Brain microvascular endothelial cell (primary cell): ENCODE data around the gene GLDN.

ENCODE experiments used
- DNase-seq: peaks from one replicate; pipeline ENCODE4 v3.0.0-alpha.2; 2020
- H3K27ac ChIP-seq: fragments of 250-450 bp; sonication (Bioruptor Pico); 2 replicates; pipeline ENCODE4 v1.5.1; 2020; ENCODE audit warnings: mild to moderate bottlenecking, moderate library complexity
- H3K27me3 ChIP-seq: fragments of 250-450 bp; sonication (Bioruptor Pico); replicated peaks from 2 replicates; pipeline ENCODE4 v1.5.1; 2020; ENCODE audit warnings: mild to moderate bottlenecking
- H3K36me3 ChIP-seq: fragments of 250-450 bp; sonication (Bioruptor Pico); replicated peaks from 2 replicates; pipeline ENCODE4 v1.5.1; 2020; ENCODE audit warnings: mild to moderate bottlenecking
- H3K4me3 ChIP-seq: 2 replicates; pipeline ENCODE4 v1.5.1; 2011; ENCODE audit warnings: low read depth, mild to moderate bottlenecking, control low read depth, low read length, moderate library complexity
- CTCF ChIP-seq: IDR thresholded peaks from 2 replicates; pipeline ENCODE4 v1.5.1; 2011; ENCODE audit warnings: low read depth, mild to moderate bottlenecking, moderate library complexity, low read length, control low read depth, inconsistent platforms; ENCODE audit errors: missing control alignments
- in situ Hi-C: cut with HindIII; loops from 2 replicates; pipeline ENCODE4 v1.10.0; 2017; ENCODE audit warnings: low sequenced_read_pairs, low pct_ligation_motif_present

Gene GLDN

GRCh38 chr15:51334011-51334451 is 7.4 kb upstream of the GLDN start:
- no peak for TF ChIP-seq CTCF
- Histone ChIP-seq H3K27me3 (no peaks in the 10 kb centered on the region), H3K4me3 (no peak overlapping the region), H3K36me3 (no peaks in the 10 kb centered on the region), H3K27ac (no peak overlapping the region)
- no peak for DNase-seq
- in situ Hi-C loops, result no loop called here

GRCh38 chr15:51335087-51335486 is 6.4 kb upstream of the GLDN start:
- Histone ChIP-seq H3K36me3 (no peaks in the 10 kb centered on the region), H3K27ac (no peak overlapping the region), H3K27me3 (no peaks in the 10 kb centered on the region), H3K4me3 (no peak overlapping the region)
- DNase-seq, result no peak
- no peak for TF ChIP-seq CTCF
- in situ Hi-C loops, result no loop called here

GRCh38 chr15:51335538-51336410 is 5.7 kb upstream of the GLDN start:
- in situ Hi-C loops, result no loop called here
- no peak for TF ChIP-seq CTCF
- no peak for DNase-seq
- Histone ChIP-seq H3K36me3 (no peaks in the 10 kb centered on the region), H3K27me3 (peaks cover 4% of the 10 kb centered on the region), H3K4me3 (no peak overlapping the region), H3K27ac (no peak overlapping the region)

GRCh38 chr15:51338496-51338895 is 3.0 kb upstream of the GLDN start, which contains the start of gene CYP19A1:
TSS of gene CYP19A1 (minus strand) at chr15:51338596. CDS start at chr15:51242912, 95,684 bp downstream.
- no peak for TF ChIP-seq CTCF
- Histone ChIP-seq H3K4me3 (no peak within 1 kb of the TSS), H3K27ac (no peak within 1 kb of the TSS), H3K36me3 (no peaks in the 10 kb centered on the region), H3K27me3 (peaks cover 24% of the 10 kb centered on the region)
- DNase-seq, result no peak
- in situ Hi-C loops, result no loop called here

- TF ChIP-seq CTCF, result no peak
- Histone ChIP-seq H3K27me3 (peaks cover 24% of the 10 kb centered on the region), H3K4me3 (no peak overlapping the region), H3K36me3 (no peaks in the 10 kb centered on the region), H3K27ac (no peak overlapping the region)
- no peak for DNase-seq
- in situ Hi-C loops, result no loop called here
Measured at GRCh38 chr15:51342227-51342999, 958 bp downstream of the GLDN start.
